Esophagus muscularis mucosa (tissue), 4 donors: ENCODE data around the gene SPNS3. TPM values are rescaled to one million over a fixed set of nuclear protein-coding genes. Genes with fewer than 3 reads are reported as not detected.

Experiments
- DNase-seq: peaks from one replicate; pipeline ENCODE4 v3.0.0-alpha.2; 2017; ENCODE audit errors: extremely low spot score
- H3K27ac ChIP-seq, 4 donors: fragments of 200-600 bp; sonication (generic); replicated peaks in 1 of 4; 1 replicate in 3 of 4; 2 replicates in 1 of 4; pipeline ENCODE4 v1.5.1; 2016 to 2019; ENCODE audit warnings: mild to moderate bottlenecking in 1 of 4
- H3K27me3 ChIP-seq, 4 donors: fragments of 200-600 bp; sonication (generic); one replicate each; pipeline versions ENCODE4 v1.5.1 to v1.6.0; 2016 to 2019
- H3K36me3 ChIP-seq, 4 donors: fragments of 200-600 bp; sonication (generic); one replicate each; pipeline ENCODE4 v1.5.1; 2016 to 2019
- H3K4me1 ChIP-seq, 4 donors: fragments of 200-600 bp; sonication (generic); one replicate each; pipeline ENCODE4 v1.5.1; 2016 to 2019
- H3K4me3 ChIP-seq, 4 donors: fragments of 200-600 bp; sonication (generic); 1 replicate in 2 of 4; 2 replicates in 2 of 4; pipeline ENCODE4 v1.5.1; 2016 to 2019; ENCODE audit warnings: mild to moderate bottlenecking in 4 of 4, moderate library complexity in 1 of 4
- H3K9me3 ChIP-seq, 4 donors: fragments of 200-600 bp; sonication (generic); 1 replicate in 3 of 4; 2 replicates in 1 of 4; pipeline ENCODE4 v1.5.1; 2016 to 2019
- CTCF ChIP-seq, 3 experiments: fragments of 200-600 bp in 2 of 3; fragments of 450-650 bp in 1 of 3; sonication (generic) in 2 of 3; IDR thresholded peaks; one replicate each; pipeline ENCODE4 v1.5.1; 2017 to 2019; ENCODE audit warnings: antibody characterized with exemption in 3 of 3, mild to moderate bottlenecking in 2 of 3, moderate library complexity in 1 of 3
- EP300 ChIP-seq: sonication (generic); formaldehyde crosslinking; IDR thresholded peaks from one replicate; pipeline ENCODE4 v1.6.1; 2017; ENCODE audit warnings: antibody characterized with exemption
- POLR2A ChIP-seq: fragments of 450-650 bp; IDR thresholded peaks from one replicate; pipeline ENCODE4 v1.6.1; 2017; ENCODE audit warnings: antibody characterized with exemption, moderate library complexity, mild to moderate bottlenecking, low read depth
- POLR2AphosphoS5 ChIP-seq, 2 donors: sonication (generic); formaldehyde crosslinking; IDR thresholded peaks; one replicate each; pipeline ENCODE4 v1.6.1; 2017; ENCODE audit warnings: antibody characterized with exemption in 2 of 2
- WGBS: methylation state at CpG from one replicate; pipeline ENCODE4 v1.1.5; 2018; 5-methylcytosine and 5-hydroxymethylcytosine counted together
- intact Hi-C: fragments of 100-400 bp; cut with DNase I; formaldehyde crosslinking; loops from one replicate; pipeline ENCODE4 v1.15.1; 2023
- total RNA-seq, 4 donors: library from RNA; depleted of rRNA; stranded (reverse); fragments of >200 nt; gene quantifications; one replicate each; pipeline versions ENCODE4 v1.1.0 to v1.2.1, GENCODE V29; 2016

The SPNS3 gene
- total RNA-seq, 4 donors from 2014 or later: 0.17 TPM; not detected in 3

- Histone ChIP-seq H3K36me3 (no peaks in the 10 kb centered on the region), H3K9me3 (no peaks in the 10 kb centered on the region), H3K4me3 (no peak overlapping the region), H3K27me3 (peaks cover 0 to 7% (median 0%) of the 10 kb centered on the region in 4 donors), H3K4me1 (peaks cover 0 to 20% (median 7%) of the 10 kb centered on the region in 4 donors), H3K27ac (no peak overlapping the region)
- 87% methylated on average over 10 of the region's 20 CpGs for WGBS
- no peak for DNase-seq
- TF ChIP-seq CTCF (IDR thresholded peaks at IDR 0.05) (no peak), EP300 (no peak), POLR2A (no peak), POLR2AphosphoS5 (IDR thresholded peaks at IDR 0.05) (no peak)
- intact Hi-C loops: no loop called here
These were observed 12.8 kb downstream of the SPNS3 start for GRCh38 chr17:4446326-4447071.

- WGBS: 69% methylated on average over 8 of the region's 11 CpGs
- Histone ChIP-seq H3K4me3 (no peak overlapping the region), H3K4me1 (peaks cover 0 to 20% (median 7%) of the 10 kb centered on the region in 4 donors), H3K9me3 (no peaks in the 10 kb centered on the region), H3K27ac (no peak overlapping the region), H3K27me3 (peaks cover 0 to 7% (median 0%) of the 10 kb centered on the region in 4 donors), H3K36me3 (no peaks in the 10 kb centered on the region)
- intact Hi-C loops: no loop called here
- TF ChIP-seq EP300 (no peak), POLR2A (no peak), CTCF (IDR thresholded peaks at IDR 0.05) (no peak), POLR2AphosphoS5 (IDR thresholded peaks at IDR 0.05) (no peak)
- no peak for DNase-seq
These were observed 14.6 kb downstream of the SPNS3 start for GRCh38 chr17:4448197-4448980.

DNA sequence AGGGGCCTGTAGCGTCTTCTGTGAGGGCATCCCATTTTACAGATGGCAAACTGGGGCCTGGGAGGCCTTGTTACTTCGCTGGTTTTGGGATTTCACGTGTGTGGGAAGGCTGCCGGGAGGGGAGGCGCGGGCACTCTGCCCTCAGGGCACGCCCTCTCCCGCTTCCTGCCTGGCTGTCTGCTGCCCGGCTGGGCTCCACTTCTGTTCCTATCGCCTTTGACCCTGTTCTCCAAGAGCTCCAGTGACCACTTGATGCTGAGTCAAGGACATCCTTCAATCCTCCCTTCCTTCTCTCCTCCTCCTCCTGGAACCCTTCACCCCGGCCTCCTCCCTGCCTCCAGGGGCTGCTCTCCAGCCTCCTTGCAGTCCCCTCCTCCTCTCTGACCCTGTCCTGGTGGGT, 16.0 kb downstream of the SPNS3 start:
- intact Hi-C loops: no loop called here
- no peak for DNase-seq
- no peak for TF ChIP-seq EP300
- Histone ChIP-seq H3K27me3 (peaks cover 0 to 7% (median 0%) of the 10 kb centered on the region in 4 donors), H3K27ac (no peak overlapping the region), H3K4me3 (no peak overlapping the region), H3K36me3 (no peaks in the 10 kb centered on the region), H3K4me1 (peaks cover 0 to 16% (median 7%) of the 10 kb centered on the region in 4 donors), H3K9me3 (no peaks in the 10 kb centered on the region)
- 69% methylated on average over 5 of the region's 11 CpGs for WGBS

DNA sequence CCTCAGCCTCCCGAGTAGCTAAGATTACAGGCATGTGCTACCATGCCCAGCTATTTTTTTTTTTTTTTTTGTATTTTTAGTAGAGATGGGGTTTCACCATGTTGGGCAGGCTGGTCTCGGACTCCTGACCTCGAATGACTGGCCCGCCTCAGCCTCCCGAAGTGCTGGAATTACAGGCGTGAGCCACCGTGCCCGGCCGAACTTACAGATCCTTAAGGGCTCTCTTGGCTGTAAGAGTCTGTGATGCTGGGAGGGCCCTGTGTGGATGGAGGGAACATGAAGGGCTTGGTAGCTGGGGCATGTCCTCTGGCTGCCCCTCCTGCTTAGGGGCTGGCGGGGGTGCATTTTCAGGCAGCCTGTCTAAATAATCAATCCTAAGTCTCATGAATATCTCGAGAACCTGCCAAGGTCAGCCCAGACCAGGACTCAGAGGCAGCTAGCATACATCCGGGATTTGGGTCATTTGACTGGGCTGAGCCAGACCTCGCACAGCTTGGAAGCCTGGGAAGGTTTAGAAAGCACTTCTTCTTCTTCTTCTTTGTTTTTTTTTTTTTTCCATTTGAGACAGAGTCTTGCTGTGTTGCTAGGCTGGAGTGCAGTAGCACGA, 17.1 kb downstream of the SPNS3 start:
- no peak for DNase-seq
- 86% methylated on average over 14 of the region's 14 CpGs for WGBS
- no peaks in the 10 kb centered on the region for H3K9me3 ChIP-seq
- H3K36me3 ChIP-seq: no peaks in the 10 kb centered on the region
- H3K27ac ChIP-seq: no peak overlapping the region
- peaks cover 0 to 7% (median 0%) of the 10 kb centered on the region in 4 donors for H3K27me3 ChIP-seq
- intact Hi-C loops: no loop called here
- TF ChIP-seq POLR2AphosphoS5 (IDR thresholded peaks at IDR 0.05): no peak
- no peak for TF ChIP-seq EP300
- no peak for TF ChIP-seq CTCF (IDR thresholded peaks at IDR 0.05)
- TF ChIP-seq POLR2A: no peak
- no peak overlapping the region for H3K4me3 ChIP-seq
- peaks cover 0 to 15% (median 5%) of the 10 kb centered on the region in 4 donors for H3K4me1 ChIP-seq
